Measurements from ENCODE around the gene INMT.

- TF ChIP-seq, protein P1, sequence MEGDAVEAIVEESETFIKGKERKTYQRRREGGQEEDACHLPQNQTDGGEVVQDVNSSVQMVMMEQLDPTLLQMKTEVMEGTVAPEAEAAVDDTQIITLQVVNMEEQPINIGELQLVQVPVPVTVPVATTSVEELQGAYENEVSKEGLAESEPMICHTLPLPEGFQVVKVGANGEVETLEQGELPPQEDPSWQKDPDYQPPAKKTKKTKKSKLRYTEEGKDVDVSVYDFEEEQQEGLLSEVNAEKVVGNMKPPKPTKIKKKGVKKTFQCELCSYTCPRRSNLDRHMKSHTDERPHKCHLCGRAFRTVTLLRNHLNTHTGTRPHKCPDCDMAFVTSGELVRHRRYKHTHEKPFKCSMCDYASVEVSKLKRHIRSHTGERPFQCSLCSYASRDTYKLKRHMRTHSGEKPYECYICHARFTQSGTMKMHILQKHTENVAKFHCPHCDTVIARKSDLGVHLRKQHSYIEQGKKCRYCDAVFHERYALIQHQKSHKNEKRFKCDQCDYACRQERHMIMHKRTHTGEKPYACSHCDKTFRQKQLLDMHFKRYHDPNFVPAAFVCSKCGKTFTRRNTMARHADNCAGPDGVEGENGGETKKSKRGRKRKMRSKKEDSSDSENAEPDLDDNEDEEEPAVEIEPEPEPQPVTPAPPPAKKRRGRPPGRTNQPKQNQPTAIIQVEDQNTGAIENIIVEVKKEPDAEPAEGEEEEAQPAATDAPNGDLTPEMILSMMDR (IDR thresholded peaks at IDR 0.05; ENCODE audit: low read depth, low read length) = no peak
- no peak for TF ChIP-seq EZH2phosphoT487 (IDR thresholded peaks at IDR 0.05; ENCODE audit: low read depth)
Measured at GRCh38 chr7:30723776-30724175, 28.2 kb upstream of the INMT start.

Measured in OCI-LY3 (cell line).